GM04504 (cell line): ENCODE data around the gene CSK.
"Not testable (repeated sequence)": the region's sequence is repeated elsewhere in the genome, so short reads cannot be mapped to it uniquely, and the experiment has no call there.

ENCODE experiments used
- DNase-seq: peaks from one replicate; pipeline ENCODE4 v3.0.0-alpha.2; 2012; ENCODE audit warnings: low read depth

Gene CSK

DNA sequence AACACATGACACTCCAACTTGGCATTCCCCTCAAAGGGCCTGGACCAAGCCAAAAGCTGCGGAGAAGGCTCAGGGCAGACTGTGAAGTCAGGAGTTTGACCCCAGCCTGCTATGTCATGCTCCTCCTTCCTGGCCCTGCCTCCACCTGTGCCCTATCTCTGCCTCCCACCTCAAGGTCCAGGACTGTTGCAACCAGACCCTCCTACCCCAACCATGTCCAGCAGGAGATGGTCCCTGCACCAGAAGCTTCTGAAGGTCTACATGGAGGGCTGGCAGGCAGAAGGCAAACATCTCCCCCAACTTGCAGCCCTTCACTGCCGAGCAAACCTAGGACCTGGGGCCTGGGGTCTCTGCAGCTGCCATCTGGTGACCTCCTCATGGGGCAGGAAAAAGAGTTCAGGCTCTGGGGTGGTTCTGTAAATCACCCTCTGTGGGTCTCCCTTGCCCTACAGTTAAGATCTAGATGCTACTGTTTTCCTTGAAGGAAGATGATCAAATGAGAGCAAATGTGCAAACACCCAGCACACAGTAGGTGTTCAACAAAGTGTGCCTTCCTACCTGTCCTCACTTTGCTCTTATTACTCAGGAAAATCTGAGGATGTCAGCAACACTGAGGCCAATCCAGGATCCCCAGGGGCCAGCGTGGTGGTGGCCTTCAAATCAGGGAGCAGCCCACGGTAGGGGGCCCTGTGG is 11.5 kb upstream of the CSK start:
- no peak for DNase-seq

DNA sequence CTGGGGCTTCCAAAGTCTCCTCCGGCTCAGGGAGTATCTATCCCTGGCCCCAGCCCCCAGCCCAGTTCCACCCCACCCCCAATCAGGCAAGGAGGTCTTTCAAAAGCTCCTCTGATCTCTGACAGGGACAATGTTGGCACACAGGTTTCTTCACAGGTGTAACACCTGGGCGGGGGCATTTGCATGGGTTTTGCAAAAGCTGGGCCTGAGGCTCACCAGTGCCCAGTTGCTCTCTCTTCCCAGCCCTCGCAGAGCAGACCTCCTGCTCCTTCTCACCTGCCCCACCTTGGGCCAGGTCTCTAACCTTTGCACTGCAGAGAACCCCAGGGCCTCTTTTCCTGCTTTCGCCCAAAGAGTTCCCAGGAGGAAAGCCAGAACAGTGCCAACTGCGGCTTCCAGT is 8.6 kb upstream of the CSK start:
- DNase-seq = no peak

- no peak for DNase-seq
Observed at GRCh38 chr15:74773731-74774252, 8.1 kb upstream of the CSK start.

DNA sequence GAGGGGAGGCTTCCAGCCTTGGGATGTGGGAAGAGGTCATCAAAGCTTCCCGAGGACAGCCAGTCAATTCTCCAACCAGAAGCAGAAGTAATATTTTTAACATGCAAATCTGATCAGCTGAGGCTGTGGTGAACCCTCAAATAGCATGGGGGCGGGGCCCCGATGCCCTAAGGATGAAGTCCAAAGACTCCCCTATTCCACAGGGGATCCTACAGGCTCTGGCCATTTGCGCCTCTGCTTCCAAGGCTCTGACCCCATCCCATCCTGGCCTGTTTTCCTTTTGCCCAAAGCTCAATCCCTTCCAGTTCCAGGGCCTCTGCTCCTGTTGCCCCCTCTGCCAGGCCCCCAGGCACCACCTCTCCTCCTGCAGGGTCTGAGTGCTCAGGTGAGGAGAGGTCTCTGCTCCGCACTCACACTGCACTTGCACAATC is 6.7 kb upstream of the CSK start:
- no peak for DNase-seq

DNA sequence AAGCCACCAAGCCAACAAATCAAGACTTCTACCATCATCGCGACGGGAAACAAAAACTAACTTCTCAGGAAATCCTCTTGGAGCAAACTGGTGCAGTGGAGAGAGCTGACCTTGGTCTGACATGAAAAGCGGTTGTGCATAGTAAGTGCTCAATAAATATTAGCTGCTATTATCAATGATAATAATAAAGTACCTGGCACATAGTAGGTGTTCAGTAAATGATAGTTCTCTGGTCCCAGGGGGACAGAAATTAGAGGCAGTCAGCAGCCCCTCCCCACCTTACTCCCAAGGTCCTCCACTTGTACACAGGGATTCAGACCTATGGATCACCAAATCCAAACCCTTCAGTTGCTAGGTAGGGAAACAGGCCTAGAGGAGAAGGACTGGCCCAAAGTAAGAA is 6.0 kb upstream of the CSK start:
- DNase-seq = no peak

DNA sequence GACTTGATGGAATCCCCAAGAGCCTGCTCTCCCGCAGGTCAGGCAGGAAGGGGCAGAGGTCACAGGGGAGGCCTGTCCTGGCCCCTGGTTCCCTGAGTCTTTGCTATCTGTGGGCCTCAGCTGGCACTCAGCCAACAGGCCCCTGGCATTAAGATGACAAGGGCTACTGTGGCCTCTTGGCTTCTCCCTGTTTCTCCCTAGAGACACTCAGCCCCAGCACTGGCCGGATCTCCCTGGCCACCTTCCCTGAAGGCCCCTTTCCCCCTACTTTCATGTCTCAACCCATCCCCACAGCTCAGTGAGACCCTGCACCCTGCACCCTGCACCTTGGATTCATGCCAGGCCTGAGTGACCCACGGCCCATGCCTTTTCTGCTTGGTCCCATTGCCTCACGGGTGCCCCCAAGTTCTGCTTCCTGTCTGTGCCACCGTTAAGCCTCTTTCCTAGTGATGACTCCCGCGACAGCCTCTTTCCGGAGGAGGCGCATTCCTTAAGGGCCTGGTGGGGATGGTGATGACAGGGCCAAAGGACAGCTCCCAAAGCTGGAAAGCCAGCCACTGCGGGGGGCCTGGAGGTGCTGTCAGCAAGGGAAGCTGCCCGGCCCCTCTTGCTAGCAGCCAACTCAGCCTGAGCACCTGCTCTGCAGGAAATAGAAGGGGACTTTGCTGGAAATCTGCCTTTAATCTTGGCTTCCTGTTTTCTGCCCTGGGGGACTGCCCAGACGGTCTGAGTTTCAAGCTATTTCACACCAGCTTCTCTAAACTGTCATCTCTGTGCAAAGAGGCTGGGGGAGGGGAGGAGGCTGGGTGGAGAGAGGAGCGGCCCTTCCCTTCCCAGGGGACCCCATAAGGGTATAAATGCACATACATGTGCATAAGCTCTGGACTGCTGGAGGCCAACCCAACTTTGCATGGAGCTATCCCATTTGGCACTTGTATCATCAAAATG is 4.8 kb upstream of the CSK start:
- no peak for DNase-seq

GRCh38 chr15:74777769-74778598 is 3.9 kb upstream of the CSK start:
- DNase-seq = no peak

DNA sequence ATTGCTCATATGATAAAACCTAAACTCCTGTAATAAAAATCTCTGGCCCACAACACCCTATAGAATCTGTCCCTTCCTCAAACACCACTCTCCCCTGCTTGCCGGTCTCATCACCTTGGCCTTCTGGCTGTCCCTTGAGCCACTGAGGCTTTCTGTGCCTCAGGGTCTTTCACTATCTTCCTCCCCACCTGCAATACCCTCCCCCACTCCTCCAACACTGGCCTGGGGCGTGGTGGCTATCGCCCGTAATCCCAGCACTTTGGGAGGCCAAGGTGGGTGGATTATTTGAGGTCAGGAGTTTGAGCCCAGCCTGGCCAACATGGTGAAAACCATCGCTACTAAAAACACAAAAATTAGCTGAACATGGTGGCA is 3.3 kb upstream of the CSK start:
- DNase-seq = no peak

- DNase-seq = no peak
Observed at GRCh38 chr15:74779162-74779648, 2.7 kb upstream of the CSK start.

GRCh38 chr15:74780523-74781430 is 1.1 kb upstream of the CSK start:
- no peak for DNase-seq

DNA sequence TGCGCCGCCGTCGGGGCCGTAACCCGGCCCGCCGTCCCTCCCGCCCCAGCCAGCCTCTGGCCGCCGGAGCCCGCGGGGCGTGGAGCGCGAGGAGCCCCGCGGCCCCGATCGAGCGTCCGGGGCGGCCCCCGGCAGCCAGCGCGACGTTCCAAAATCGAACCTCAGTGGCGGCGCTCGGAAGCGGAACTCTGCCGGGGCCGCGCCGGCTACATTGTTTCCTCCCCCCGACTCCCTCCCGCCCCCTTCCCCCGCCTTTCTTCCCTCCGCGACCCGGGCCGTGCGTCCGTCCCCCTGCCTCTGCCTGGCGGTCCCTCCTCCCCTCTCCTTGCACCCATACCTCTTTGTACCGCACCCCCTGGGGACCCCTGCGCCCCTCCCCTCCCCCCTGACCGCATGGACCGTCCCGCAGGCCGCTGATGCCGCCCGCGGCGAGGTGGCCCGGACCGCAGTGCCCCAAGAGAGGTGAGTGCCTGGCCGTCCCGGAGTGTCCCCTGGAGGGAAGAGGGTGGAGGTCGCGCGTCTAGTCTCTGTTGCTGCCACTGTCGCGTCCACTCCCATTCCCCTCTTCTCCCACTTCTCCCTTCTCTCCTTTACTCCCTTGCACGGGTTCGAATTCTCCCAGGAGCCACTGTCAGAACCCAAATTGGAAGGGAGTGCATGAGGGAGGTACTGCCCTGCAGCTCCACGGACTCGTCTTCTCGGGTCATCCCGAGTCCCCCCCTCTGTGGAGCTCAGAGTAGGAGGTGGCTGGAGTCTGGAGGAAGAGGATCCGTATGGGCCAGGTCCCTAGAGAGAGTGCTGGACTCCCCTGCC is 585 bp downstream of the CSK start:
- no peak for DNase-seq

GRCh38 chr15:74783072-74783807 is 1.4 kb downstream of the CSK start:
- no peak for DNase-seq

DNA sequence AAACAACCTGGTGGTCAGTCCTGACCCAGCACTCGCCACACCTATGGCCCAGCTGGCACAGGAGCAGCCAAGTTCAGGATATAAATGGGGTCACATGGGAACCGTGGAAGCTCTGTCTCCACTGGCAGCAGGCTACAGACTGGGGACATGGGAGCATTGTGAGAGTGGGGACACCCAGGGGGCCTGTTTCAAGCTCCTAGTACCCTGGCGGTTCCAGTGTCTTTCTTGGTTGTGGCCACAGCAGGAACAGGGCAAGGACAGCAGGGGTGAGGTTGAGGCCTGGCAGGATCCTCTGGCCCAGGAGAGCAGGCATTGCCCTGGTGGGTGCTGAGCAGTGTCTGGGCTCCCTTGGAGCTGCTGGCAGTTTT is 1.9 kb downstream of the CSK start:
- no peak for DNase-seq

- no peak for DNase-seq
Observed at GRCh38 chr15:74784426-74785193, 2.7 kb downstream of the CSK start.

GRCh38 chr15:74785194-74786032 is 3.5 kb downstream of the CSK start:
- no peak for DNase-seq

GRCh38 chr15:74786081-74786480 is 4.2 kb downstream of the CSK start:
- not testable (repeated sequence) for DNase-seq

GRCh38 chr15:74786551-74787165 is 4.8 kb downstream of the CSK start:
- DNase-seq = no peak
